GM12878 (cell line): ENCODE measurements around the gene FAM53B. TPM values are rescaled to one million over a fixed set of nuclear protein-coding genes. Genes with fewer than 3 reads are reported as not detected.

Experiments used
- ATAC-seq: fragments of 200-7000 bp; cut with Tn5 transposase; 3 replicates; pipeline ENCODE4 v1.9.1; 2020; ENCODE audit warnings: mild to moderate bottlenecking, moderate library complexity
- BruUV-seq: library from RNA; stranded (reverse); fragments of 400-500 nt; replicated peaks from 2 replicates; lab custom pipeline; 2021; lab: Mats Ljungman, UMichigan
- CTCF ChIA-PET: fragments of 300-600 bp; sonication (Branson Sonifier 250); formaldehyde crosslinking; extraction: SDS; loops from one replicate; lab custom pipeline; 2021; ENCODE audit warnings: inconsistent platforms; lab: Yijun Ruan, JAX
- POLR2A ChIA-PET: fragments of 350-600 bp; formaldehyde crosslinking; extraction: SDS; loops from one replicate; lab custom pipeline; 2021; ENCODE audit warnings: inconsistent platforms; lab: Charles Lee
- RAD21 ChIA-PET: fragments of 300-600 bp; sonication (Branson Sonifier 250); formaldehyde crosslinking; loops from one replicate; lab custom pipeline; 2023; ENCODE audit warnings: antibody characterized with exemption; ENCODE audit not compliant: unreplicated experiment; lab: Charles Lee
- SMC1A ChIA-PET: fragments of 300-600 bp; sonication (Branson Sonifier 250); formaldehyde crosslinking; loops from one replicate; lab custom pipeline; 2023; ENCODE audit not compliant: unreplicated experiment, uncharacterized antibody; lab: Charles Lee
- DNase-seq: peaks from one replicate; pipeline ENCODE4 v3.0.0-alpha.2; 2011; ENCODE audit warnings: low read depth, low spot score
- FAIRE-seq: peaks from 3 replicates; lab custom pipeline; 2011; peaks lifted over from hg19 to GRCh38; lab: Jason Lieb, UNC
- H2AFZ ChIP-seq: 2 replicates; pipeline ENCODE4 v1.6.0; 2011; ENCODE audit warnings: low read depth, low read length, control low read depth; ENCODE audit not compliant: control insufficient read depth
- H3K27ac ChIP-seq: 2 replicates; pipeline ENCODE4 v1.5.1; 2011; ENCODE audit warnings: control low read depth; ENCODE audit not compliant: control insufficient read depth, insufficient read depth
- H3K27me3 ChIP-seq, 2 experiments: replicated peaks in 1 of 2; 2 replicates each; pipeline versions ENCODE4 v1.6.0 to v1.6.1; 2011; ENCODE audit warnings: low read length in 1 of 2; ENCODE audit not compliant: control insufficient read depth in 2 of 2, insufficient read depth in 2 of 2
- H3K36me3 ChIP-seq, 2 experiments: 2 replicates each; pipeline ENCODE4 v1.5.1; 2011; ENCODE audit warnings: low read length in 1 of 2; ENCODE audit not compliant: control insufficient read depth in 2 of 2, insufficient read depth in 2 of 2
- H3K4me1 ChIP-seq: 2 replicates; pipeline ENCODE4 v1.6.1; 2011; ENCODE audit warnings: mild to moderate bottlenecking, low read length, moderate library complexity, mixed read lengths; ENCODE audit not compliant: control insufficient read depth, insufficient read depth
- H3K4me2 ChIP-seq: 2 replicates; pipeline ENCODE4 v1.6.0; 2011; ENCODE audit warnings: control low read depth; ENCODE audit not compliant: control insufficient read depth, insufficient read depth
- H3K4me3 ChIP-seq: fragments of 200-600 bp; sonication (generic); 2 replicates; pipeline ENCODE4 v1.5.1; 2016
- H3K79me2 ChIP-seq: 2 replicates; pipeline ENCODE4 v1.6.0; 2011; ENCODE audit warnings: low read length; ENCODE audit not compliant: control insufficient read depth, insufficient read depth
- H3K9ac ChIP-seq: 2 replicates; pipeline ENCODE4 v1.8.0; 2011; ENCODE audit warnings: low read length, control low read depth, mixed read lengths; ENCODE audit not compliant: control insufficient read depth, insufficient read depth
- H3K9me3 ChIP-seq: replicated peaks from 3 replicates; pipeline ENCODE4 v1.5.1; 2011; ENCODE audit warnings: mild to moderate bottlenecking, low read length; ENCODE audit not compliant: control insufficient read depth, insufficient read depth
- H4K20me1 ChIP-seq: 2 replicates; pipeline ENCODE4 v1.6.0; 2011; ENCODE audit not compliant: control insufficient read depth, insufficient read depth
- ASH2L ChIP-seq: fragments of 300-600, 200-600 bp; sonication (generic); IDR thresholded peaks from 2 replicates; pipeline ENCODE4 v1.6.1; 2017; ENCODE audit warnings: low read depth, mild to moderate bottlenecking, borderline replicate concordance
- BCL11A ChIP-seq: IDR thresholded peaks from 2 replicates; pipeline ENCODE4 v1.6.1; 2011; ENCODE audit warnings: low read depth, low read length
- BRCA1 ChIP-seq: IDR thresholded peaks from 2 replicates; pipeline ENCODE4 v1.6.1; 2011; ENCODE audit warnings: low read depth, low read length, improper control_type of control experiment
- ESRRA ChIP-seq: IDR thresholded peaks from 2 replicates; pipeline ENCODE4 v1.6.1; 2012; ENCODE audit warnings: mild to moderate bottlenecking, low read length, improper control_type of control experiment
- HDAC2 ChIP-seq: fragments of 200-600 bp; sonication (generic); IDR thresholded peaks from 2 replicates; pipeline ENCODE4 v1.6.1; 2017
- IKZF2 ChIP-seq, 2 experiments: fragments of 450-650 bp; IDR thresholded peaks; 2 replicates each; pipeline ENCODE4 v1.6.1; 2017; ENCODE audit warnings: mild to moderate bottlenecking in 2 of 2, moderate library complexity in 2 of 2
- KDM1A ChIP-seq: fragments of 200-600 bp; sonication (generic); IDR thresholded peaks from 2 replicates; pipeline ENCODE4 v1.6.1; 2016; ENCODE audit warnings: borderline replicate concordance
- NBN ChIP-seq: fragments of 450-650 bp; IDR thresholded peaks from 2 replicates; pipeline ENCODE4 v1.6.1; 2016
- PRDM15 ChIP-seq: fragments of 450-650 bp; formaldehyde crosslinking; IDR thresholded peaks from 2 replicates; pipeline ENCODE4 v1.4.0; 2020; ENCODE audit warnings: mild to moderate bottlenecking, moderate library complexity
- SMAD1 ChIP-seq: fragments of 450-650 bp; IDR thresholded peaks from 2 replicates; pipeline ENCODE4 v1.6.1; 2018; ENCODE audit warnings: mild to moderate bottlenecking, low read depth; ENCODE audit not compliant: partially characterized antibody
- SPI1 ChIP-seq: IDR thresholded peaks from 2 replicates; pipeline ENCODE4 v1.6.1; 2011; ENCODE audit warnings: low read depth, mild to moderate bottlenecking, low read length, moderate library complexity, borderline replicate concordance; ENCODE audit not compliant: insufficient read depth
- SUZ12 ChIP-seq: fragments of 200-600 bp; sonication (generic); IDR thresholded peaks from one replicate; pipeline ENCODE4 v1.6.1; 2018; ENCODE audit warnings: antibody characterized with exemption, mild to moderate bottlenecking; ENCODE audit not compliant: unreplicated experiment
- WGBS: methylation state at CpG from one replicate; pipeline ENCODE4 v1.1.6; 2016; ENCODE audit warnings: low lambda C conversion rate; ENCODE audit not compliant: insufficient replicate concordance, insufficient coverage; ENCODE audit errors: missing lambda C conversion rate; 5-methylcytosine and 5-hydroxymethylcytosine counted together
- in situ Hi-C: fragments of 300-500 bp; cut with MboI; formaldehyde crosslinking; loops from 9 replicates; pipeline ENCODE4 v1.14.3; 2018; ENCODE audit warnings: mixed read lengths
- intact Hi-C: fragments of 100-400 bp; cut with micrococcal nuclease; formaldehyde crosslinking; loops from one replicate; pipeline ENCODE4 v1.14.2; 2022; ENCODE audit not compliant: unreplicated experiment
- polyA plus RNA-seq, 11 experiments: library from polyadenylated mRNA; depleted of rRNA in 4 of 11; unstranded in 6 of 11; stranded (reverse) in 5 of 11; fragments of >200 nt; fragmentation: Nextera tagmentation in 4 of 11; fragmentation: Illumina TruSeq in 1 of 11; extraction: Ambion mirVana in 4 of 11; extraction: Trizol in 1 of 11; gene quantifications; 1 replicate in 1 of 11; 2 replicates in 10 of 11; pipeline versions ENCODE4 v1.2.1 to v1.2.3, GENCODE V29; 2011 to 2016; ENCODE audit warnings: inconsistent platforms in 2 of 11, missing spikeins in 2 of 11, low read depth in 1 of 11
- total RNA-seq, 4 experiments: library from RNA; depleted of rRNA in 3 of 4; stranded (reverse); fragments of >200 nt in 3 of 4; fragmentation: Illumina TruSeq in 1 of 4; extraction: Trizol in 1 of 4; gene quantifications; 2 replicates each; pipeline versions ENCODE4 v1.2.1 to v1.2.3, GENCODE V29; 2013 to 2021

FAM53B gene
- total and polyA plus RNA-seq, 10 of the 15 experiments (the other 5 are each of a cell fraction or from before 2014, with no cell fraction given) = 0.05 to 26.3 (median 8.1) TPM

GRCh38 chr10:124653311-124653710 is 90.9 kb downstream of the FAM53B start:
- FAIRE-seq = no peak
- WGBS = 82% methylated on average over 7 of the region's 7 CpGs
- in situ Hi-C loops (no loop called here), intact Hi-C loops (no loop called here)
- peaks cover 2% of the 10 kb centered on the region for H4K20me1 ChIP-seq
- RAD21 ChIA-PET = interaction anchor here (1.0 to 1.1 kb wide), 2 partner anchors 35 to 66 kb away, joined by 3 read pairs; no protein-coding TSS in a partner anchor
- POLR2A ChIA-PET = interaction anchor here (0.5 kb wide), 1 partner anchor 79 kb away, joined by 4 read pairs; no protein-coding TSS in a partner anchor
- H3K9ac ChIP-seq = no peak overlapping the region
- no peak for ATAC-seq
- no peaks in the 10 kb centered on the region for H3K9me3 ChIP-seq
- CTCF ChIA-PET = interaction anchor here (7.3 kb wide), 1 partner anchor 88 kb away, joined by 73 read pairs; no protein-coding TSS in a partner anchor
- H2AFZ ChIP-seq = no peak overlapping the region
- H3K36me3 ChIP-seq = peaks cover 5 to 6% of the 10 kb centered on the region in 2 experiments; a peak in 3 of 4 replicates
- no peak overlapping the region for H3K27ac ChIP-seq
- no peak overlapping the region for H3K4me2 ChIP-seq
- H3K27me3 ChIP-seq = no peaks in the 10 kb centered on the region
- H3K4me3 ChIP-seq = no peak overlapping the region
- BruUV-seq = no TSS peak
- DNase-seq = no peak
- peaks cover 48% of the 10 kb centered on the region for H3K4me1 ChIP-seq
- SMC1A ChIA-PET = interaction anchor here (0.5 to 1.3 kb wide), 3 partner anchors 35 to 127 kb away, joined by 3 to 7 read pairs (median 3); no protein-coding TSS in a partner anchor
- H3K79me2 ChIP-seq = peaks cover 2% of the 10 kb centered on the region; the same call in 1 of the 2 replicates
- no peak for TF ChIP-seq KDM1A
- no peak for TF ChIP-seq ASH2L
- TF ChIP-seq IKZF2 (IDR thresholded peaks at IDR 0.05) = no peak
- no peak for TF ChIP-seq SPI1
- no peak for TF ChIP-seq BRCA1
- no peak for TF ChIP-seq NBN

- H3K9me3 ChIP-seq = no peaks in the 10 kb centered on the region
- intact Hi-C loops (no loop called here), in situ Hi-C loops (no loop called here)
- DNase-seq = no peak
- H4K20me1 ChIP-seq = peaks cover under 1% of the 10 kb centered on the region
- H3K4me1 ChIP-seq = peaks cover 48% of the 10 kb centered on the region
- no peak for FAIRE-seq
- ChIA-PET RAD21 (interaction anchor here (1.0 to 6.0 kb wide), 3 partner anchors 36 to 89 kb away, joined by 3 to 61 read pairs (median 3); no protein-coding TSS in a partner anchor), POLR2A (interaction anchor here (0.5 kb wide), 2 partner anchors 80 to 242 kb away, joined by 4 to 5 read pairs; no protein-coding TSS in a partner anchor), CTCF (interaction anchor here (7.3 kb wide), 1 partner anchor 88 kb away, joined by 73 read pairs; no protein-coding TSS in a partner anchor), SMC1A (interaction anchor here (0.5 to 1.3 kb wide), 4 partner anchors 34 to 126 kb away, joined by 3 to 7 read pairs (median 3); no protein-coding TSS in a partner anchor)
- no peak overlapping the region for H3K4me3 ChIP-seq
- H2AFZ ChIP-seq = no peak overlapping the region
- H3K27me3 ChIP-seq = no peaks in the 10 kb centered on the region
- no peak overlapping the region for H3K9ac ChIP-seq
- no peak overlapping the region for H3K27ac ChIP-seq
- H3K36me3 ChIP-seq = peaks cover 5 to 6% of the 10 kb centered on the region in 2 experiments; a peak in 3 of 4 replicates
- no TSS peak for BruUV-seq
- H3K79me2 ChIP-seq = peaks cover 7% of the 10 kb centered on the region
- no peak for ATAC-seq
- H3K4me2 ChIP-seq = no peak overlapping the region
- 34% methylated on average over 8 of the region's 8 CpGs for WGBS
- no peak for TF ChIP-seq PRDM15
- TF ChIP-seq BCL11A = no peak
- no peak for TF ChIP-seq HDAC2
- no peak for TF ChIP-seq SUZ12
- TF ChIP-seq SMAD1 = no peak
- no peak for TF ChIP-seq ESRRA
Observed at GRCh38 chr10:124652701-124653100, 91.5 kb downstream of the FAM53B start.
